GM10266 (cell line): ENCODE measurements around the gene KRT38.

Experiments
- DNase-seq: peaks from one replicate; pipeline ENCODE4 v3.0.0; 2012; ENCODE audit errors: extremely low spot score
- CTCF ChIP-seq: IDR thresholded peaks from 2 replicates; pipeline ENCODE4 v1.5.1; 2012; ENCODE audit warnings: mild to moderate bottlenecking, low read depth; ENCODE audit not compliant: control insufficient read depth, insufficient read depth; ENCODE audit errors: missing control alignments

The KRT38 gene

GRCh38 chr17:41417576-41418015 lies 23.2 kb downstream of the KRT38 start:
- peak; percentile 33 for DNase-seq
- peak; percentile 50 for TF ChIP-seq CTCF

GRCh38 chr17:41417127-41417526 lies 23.7 kb downstream of the KRT38 start:
- no peak for TF ChIP-seq CTCF
- no peak for DNase-seq

GRCh38 chr17:41416479-41416878 lies 24.3 kb downstream of the KRT38 start:
- no peak for TF ChIP-seq CTCF
- no peak for DNase-seq

GRCh38 chr17:41415833-41416335 lies 24.9 kb downstream of the KRT38 start:
- no peak for DNase-seq
- TF ChIP-seq CTCF = no peak

- no peak for DNase-seq
- TF ChIP-seq CTCF = no peak
Measured at GRCh38 chr17:41415411-41415810, 25.4 kb downstream of the KRT38 start.

- no peak for TF ChIP-seq CTCF
- no peak for DNase-seq
Measured at GRCh38 chr17:41413982-41414381, 26.8 kb downstream of the KRT38 start.

- no peak for TF ChIP-seq CTCF
- no peak for DNase-seq
Measured at GRCh38 chr17:41413353-41413957, 27.3 kb downstream of the KRT38 start.
